Kidney (tissue), 14 donors: Measurements from ENCODE around the gene ARF6. TPM values are rescaled to one million over a fixed set of nuclear protein-coding genes. Genes with fewer than 3 reads are reported as not detected.

ENCODE experiments used
- DNase-seq, 5 donors: peaks; one replicate each; pipeline ENCODE4 v3.0.0-alpha.2; 2013 to 2020
- FAIRE-seq: peaks from 2 replicates; lab custom pipeline; 2012; peaks lifted over from hg19 to GRCh38; lab: Jason Lieb, UNC
- H3K27ac ChIP-seq, 2 donors: one replicate each; pipeline ENCODE4 v1.7.0; 2013; ENCODE audit warnings: low read depth in 2 of 2, low read length in 2 of 2, inconsistent platforms in 1 of 2
- H3K27me3 ChIP-seq: one replicate; pipeline ENCODE4 v1.7.1; 2013; ENCODE audit warnings: low read length, inconsistent platforms; ENCODE audit not compliant: control insufficient read depth, insufficient read depth
- H3K36me3 ChIP-seq, 3 donors: one replicate each; pipeline versions ENCODE4 v1.7.0 to v1.7.1; 2013; ENCODE audit warnings: low read length in 3 of 3, control low read depth in 1 of 3, inconsistent platforms in 1 of 3; ENCODE audit not compliant: insufficient read depth in 3 of 3, control insufficient read depth in 2 of 3
- H3K4me1 ChIP-seq, 3 donors: one replicate each; pipeline versions ENCODE4 v1.7.0 to v1.7.1; 2013; ENCODE audit warnings: low read length in 3 of 3, inconsistent platforms in 1 of 3, low read depth in 1 of 3; ENCODE audit not compliant: control insufficient read depth in 2 of 3, insufficient read depth in 2 of 3
- H3K4me3 ChIP-seq, 3 donors: one replicate each; pipeline versions ENCODE4 v1.7.0 to v1.8.1; 2013; ENCODE audit warnings: low read length in 3 of 3, control low read depth in 1 of 3, inconsistent platforms in 1 of 3
- H3K9ac ChIP-seq, 3 donors: one replicate each; pipeline versions ENCODE4 v1.7.0 to v1.7.1; 2013; ENCODE audit warnings: low read length in 3 of 3, control low read depth in 1 of 3, inconsistent platforms in 1 of 3
- H3K9me3 ChIP-seq, 3 donors: one replicate each; pipeline versions ENCODE4 v1.7.0 to v1.7.1; 2013; ENCODE audit warnings: low read length in 3 of 3, control low read depth in 1 of 3, inconsistent platforms in 1 of 3; ENCODE audit not compliant: control insufficient read depth in 2 of 3, insufficient read depth in 1 of 3
- intact Hi-C: fragments of 100-400 bp; cut with DNase I; formaldehyde crosslinking; loops from one replicate; pipeline ENCODE4 v1.11.1; 2022
- polyA plus RNA-seq: library from polyadenylated mRNA; stranded (reverse); fragments of 350-450 nt; fragmentation: Illumina TruSeq; extraction: RNeasy Lipid Tissue Mini Kit (QIAGEN cat#74804); gene quantifications from one replicate; pipeline ENCODE4 v1.2.3, GENCODE V29; 2014; ENCODE audit warnings: low read depth, low replicate concordance; ENCODE audit not compliant: insufficient read depth
- total RNA-seq: library from RNA; stranded (reverse); fragmentation: NEBNext Ultra II Directional; extraction: Animal tissue kit (Norgen Biotek cat#: 25700); gene quantifications from one replicate; pipeline ENCODE4 v1.2.1, GENCODE V29; 2021
- TF ChIP-seq, protein P1 (sequence below): IDR thresholded peaks from 3 replicates; pipeline ENCODE4 v1.5.1; 2012; ENCODE audit warnings: mild to moderate bottlenecking, moderate library complexity, borderline replicate concordance; ENCODE audit not compliant: insufficient read depth; ENCODE audit errors: extremely low read depth
- donor health status: control.
- donor health status: control.
- donor health status: control.
- donor health status: control.
- donor health status: control.
- donor health status: DM: yes; HTN: yes; CAD: no.
- donor health status: Normal renal cell carcinoma (clear cell type).

The ARF6 gene
- total and polyA plus RNA-seq, 2 donors from 2014 or later, result 38.9 to 87.1 TPM

- intact Hi-C loops, result no loop called here
- Histone ChIP-seq H3K4me3 (no peak overlapping the region), H3K4me1 (peaks cover 0 to 2% (median 0%) of the 10 kb centered on the region in 3 donors), H3K9me3 (no peaks in the 10 kb centered on the region), H3K27ac (no peak overlapping the region), H3K36me3 (no peaks in the 10 kb centered on the region), H3K27me3 (no peaks in the 10 kb centered on the region), H3K9ac (no peak overlapping the region)
- TF ChIP-seq, protein P1, sequence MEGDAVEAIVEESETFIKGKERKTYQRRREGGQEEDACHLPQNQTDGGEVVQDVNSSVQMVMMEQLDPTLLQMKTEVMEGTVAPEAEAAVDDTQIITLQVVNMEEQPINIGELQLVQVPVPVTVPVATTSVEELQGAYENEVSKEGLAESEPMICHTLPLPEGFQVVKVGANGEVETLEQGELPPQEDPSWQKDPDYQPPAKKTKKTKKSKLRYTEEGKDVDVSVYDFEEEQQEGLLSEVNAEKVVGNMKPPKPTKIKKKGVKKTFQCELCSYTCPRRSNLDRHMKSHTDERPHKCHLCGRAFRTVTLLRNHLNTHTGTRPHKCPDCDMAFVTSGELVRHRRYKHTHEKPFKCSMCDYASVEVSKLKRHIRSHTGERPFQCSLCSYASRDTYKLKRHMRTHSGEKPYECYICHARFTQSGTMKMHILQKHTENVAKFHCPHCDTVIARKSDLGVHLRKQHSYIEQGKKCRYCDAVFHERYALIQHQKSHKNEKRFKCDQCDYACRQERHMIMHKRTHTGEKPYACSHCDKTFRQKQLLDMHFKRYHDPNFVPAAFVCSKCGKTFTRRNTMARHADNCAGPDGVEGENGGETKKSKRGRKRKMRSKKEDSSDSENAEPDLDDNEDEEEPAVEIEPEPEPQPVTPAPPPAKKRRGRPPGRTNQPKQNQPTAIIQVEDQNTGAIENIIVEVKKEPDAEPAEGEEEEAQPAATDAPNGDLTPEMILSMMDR, result no peak
- no peak for FAIRE-seq
- DNase-seq, result no peak
Measured at GRCh38 chr14:49928015-49928414, 35.1 kb downstream of the ARF6 start.

GRCh38 chr14:49930720-49931119 is 37.8 kb downstream of the ARF6 start:
- intact Hi-C loops, result no loop called here
- Histone ChIP-seq H3K27ac (no peak overlapping the region), H3K9ac (no peak overlapping the region), H3K4me3 (no peak overlapping the region), H3K36me3 (no peaks in the 10 kb centered on the region), H3K4me1 (no peaks in the 10 kb centered on the region), H3K9me3 (no peaks in the 10 kb centered on the region), H3K27me3 (no peaks in the 10 kb centered on the region)
- DNase-seq (no peak), FAIRE-seq (no peak)
- TF ChIP-seq, protein P1, result no peak

DNA sequence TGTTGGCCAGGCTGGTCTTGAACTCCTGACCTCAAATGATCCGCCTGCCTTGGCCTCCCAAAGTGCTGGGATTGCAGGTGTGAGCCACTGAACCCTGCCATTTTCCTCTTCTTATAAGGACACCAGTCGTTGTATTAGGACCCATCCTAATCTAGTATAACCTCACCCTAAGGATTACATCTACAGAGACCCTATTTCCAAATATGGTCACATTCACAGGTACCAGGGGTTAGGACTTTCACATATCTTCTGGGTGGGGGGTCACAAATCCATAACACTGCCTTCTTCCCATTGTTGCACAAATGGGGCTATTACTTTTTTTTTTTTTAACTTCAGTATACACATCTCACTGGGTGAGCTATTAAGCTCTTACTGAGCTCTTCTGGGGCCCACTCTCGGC is 38.6 kb downstream of the ARF6 start:
- intact Hi-C loops, result no loop called here
- Histone ChIP-seq H3K4me3 (no peak overlapping the region), H3K27ac (no peak overlapping the region), H3K36me3 (no peaks in the 10 kb centered on the region), H3K4me1 (no peaks in the 10 kb centered on the region), H3K9me3 (no peaks in the 10 kb centered on the region), H3K27me3 (no peaks in the 10 kb centered on the region), H3K9ac (no peak overlapping the region)
- FAIRE-seq (no peak), DNase-seq (no peak)
- TF ChIP-seq, protein P1, result no peak

GRCh38 chr14:49933128-49933527 is 40.2 kb downstream of the ARF6 start:
- H3K4me3 ChIP-seq, result no peak overlapping the region
- no peak for FAIRE-seq

More at GRCh38 chr14:49933128-49933527, 40.2 kb downstream of the ARF6 start:
- no peaks in the 10 kb centered on the region for H3K27me3 ChIP-seq
- H3K4me1 ChIP-seq, result no peaks in the 10 kb centered on the region
- peaks cover 0 to 9% (median 0%) of the 10 kb centered on the region in 3 donors for H3K9me3 ChIP-seq
- H3K9ac ChIP-seq, result no peak overlapping the region
- H3K36me3 ChIP-seq, result no peaks in the 10 kb centered on the region
- TF ChIP-seq, protein P1, result no peak
- no peak overlapping the region for H3K27ac ChIP-seq
- intact Hi-C loops, result no loop called here
- DNase-seq, result no peak
